ENCODE results near the gene GABBR2. TPM values are rescaled to one million over a fixed set of nuclear protein-coding genes. Genes with fewer than 3 reads are reported as not detected.

The GABBR2 gene
- total RNA-seq, 4 donors from 2014 or later = 2.4 to 13.6 (median 10.0) TPM

DNA sequence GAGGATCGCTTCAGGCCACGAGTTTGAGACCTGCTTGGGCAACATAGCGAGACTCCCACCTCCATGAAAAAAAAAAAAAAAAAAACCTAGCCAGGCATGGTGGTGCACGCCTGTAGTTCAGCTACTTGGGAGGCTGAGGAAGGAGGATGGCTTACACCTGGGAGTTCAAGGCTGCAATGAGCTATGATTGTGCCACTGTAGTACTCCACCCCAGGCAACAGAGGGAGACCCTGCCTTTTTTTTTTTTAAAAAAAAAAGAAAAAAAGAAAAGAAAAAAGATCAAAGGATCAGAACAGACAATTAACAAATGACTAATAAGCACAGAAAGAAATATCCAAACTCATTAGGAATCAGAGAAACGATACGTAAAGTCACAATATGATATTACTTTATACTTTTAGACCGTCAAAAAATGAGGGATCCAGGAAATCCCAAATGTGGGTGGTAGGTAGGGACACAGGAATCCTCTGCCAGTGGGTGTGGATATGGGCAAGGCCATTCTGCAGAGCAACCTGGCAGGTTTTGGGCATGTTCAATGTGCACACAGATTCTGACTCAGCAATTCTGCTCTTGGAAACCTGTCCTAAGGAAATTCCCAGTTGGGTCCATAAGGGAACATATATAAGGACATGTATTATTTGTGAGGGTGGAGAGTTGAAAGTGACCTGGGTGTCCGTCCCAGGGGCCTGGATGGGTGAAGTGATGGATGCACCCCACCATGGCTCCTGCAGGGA is 308.6 kb downstream of the GABBR2 start:
- no peaks in the 10 kb centered on the region for H3K27me3 ChIP-seq
- no peaks in the 10 kb centered on the region for H3K9me3 ChIP-seq
- TF ChIP-seq POLR2A (IDR thresholded peaks at IDR 0.05) = no peak
- no peak for DNase-seq
- no peak overlapping the region for H3K4me3 ChIP-seq (replicated peaks in 1 of 3)
- WGBS, 2 donors = 91 to 95% methylated on average over 8 of the region's 8 CpGs
- H3K4me1 ChIP-seq = no peaks in the 10 kb centered on the region
- no peak overlapping the region for H3K27ac ChIP-seq
- H3K36me3 ChIP-seq = no peaks in the 10 kb centered on the region
- intact Hi-C loops (cut with DNase I) = no loop called here

DNA sequence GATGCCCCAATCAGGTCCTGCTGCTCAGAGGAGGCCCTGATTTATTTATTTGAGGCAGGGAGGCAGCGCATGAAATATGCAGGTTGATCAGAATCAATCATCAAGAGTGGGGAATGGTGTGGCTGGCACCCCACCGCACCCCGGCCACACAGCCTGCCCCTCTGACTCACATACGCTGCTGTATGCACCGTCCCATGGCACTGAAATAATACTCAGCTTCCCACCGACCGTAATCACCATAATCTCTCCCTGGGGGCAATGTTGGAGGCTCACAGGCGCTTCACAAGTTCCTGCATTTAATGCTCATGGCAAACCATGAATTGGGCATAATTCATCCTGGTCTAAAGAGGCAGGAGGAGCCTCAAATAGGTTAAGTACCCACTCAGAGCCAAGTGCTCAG is 312.1 kb downstream of the GABBR2 start:
- Histone ChIP-seq H3K9me3 (no peaks in the 10 kb centered on the region), H3K36me3 (no peaks in the 10 kb centered on the region), H3K27me3 (no peaks in the 10 kb centered on the region), H3K4me1 (no peaks in the 10 kb centered on the region), H3K4me3 (replicated peaks in 1 of 3) (no peak overlapping the region), H3K27ac (no peak overlapping the region)
- TF ChIP-seq, protein P1, sequence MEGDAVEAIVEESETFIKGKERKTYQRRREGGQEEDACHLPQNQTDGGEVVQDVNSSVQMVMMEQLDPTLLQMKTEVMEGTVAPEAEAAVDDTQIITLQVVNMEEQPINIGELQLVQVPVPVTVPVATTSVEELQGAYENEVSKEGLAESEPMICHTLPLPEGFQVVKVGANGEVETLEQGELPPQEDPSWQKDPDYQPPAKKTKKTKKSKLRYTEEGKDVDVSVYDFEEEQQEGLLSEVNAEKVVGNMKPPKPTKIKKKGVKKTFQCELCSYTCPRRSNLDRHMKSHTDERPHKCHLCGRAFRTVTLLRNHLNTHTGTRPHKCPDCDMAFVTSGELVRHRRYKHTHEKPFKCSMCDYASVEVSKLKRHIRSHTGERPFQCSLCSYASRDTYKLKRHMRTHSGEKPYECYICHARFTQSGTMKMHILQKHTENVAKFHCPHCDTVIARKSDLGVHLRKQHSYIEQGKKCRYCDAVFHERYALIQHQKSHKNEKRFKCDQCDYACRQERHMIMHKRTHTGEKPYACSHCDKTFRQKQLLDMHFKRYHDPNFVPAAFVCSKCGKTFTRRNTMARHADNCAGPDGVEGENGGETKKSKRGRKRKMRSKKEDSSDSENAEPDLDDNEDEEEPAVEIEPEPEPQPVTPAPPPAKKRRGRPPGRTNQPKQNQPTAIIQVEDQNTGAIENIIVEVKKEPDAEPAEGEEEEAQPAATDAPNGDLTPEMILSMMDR (IDR thresholded peaks at IDR 0.05) = no peak
- TF ChIP-seq POLR2A (IDR thresholded peaks at IDR 0.05) = no peak
- DNase-seq = no peak
- WGBS, 2 donors = 84 to 97% methylated on average over 8 of the region's 8 CpGs
- intact Hi-C loops (cut with DNase I) = no loop called here

DNA sequence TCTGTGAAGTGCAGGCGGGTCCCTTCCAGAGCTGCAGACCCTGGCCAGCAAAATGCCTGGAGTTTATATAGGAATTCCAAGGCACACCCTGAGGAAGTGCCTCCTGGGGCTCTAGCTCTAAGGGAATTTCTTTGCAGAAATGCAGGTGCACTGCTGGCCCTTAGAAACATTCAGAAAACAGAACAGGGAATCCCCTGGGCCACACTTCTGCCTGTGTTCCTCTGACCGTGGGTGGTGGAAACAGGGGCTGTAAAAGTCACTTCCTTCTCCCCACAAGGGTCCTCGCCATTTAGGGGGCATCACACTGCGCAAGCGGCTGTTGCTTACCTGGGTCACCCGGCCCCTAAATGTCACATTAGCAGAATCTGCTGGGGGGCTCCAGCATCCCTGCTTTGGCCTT is 312.5 kb downstream of the GABBR2 start:
- intact Hi-C loops (cut with DNase I) = no loop called here
- no peaks in the 10 kb centered on the region for H3K36me3 ChIP-seq
- no peaks in the 10 kb centered on the region for H3K27me3 ChIP-seq
- no peak overlapping the region for H3K4me3 ChIP-seq (replicated peaks in 1 of 3)
- DNase-seq = no peak
- H3K27ac ChIP-seq = no peak overlapping the region
- no peaks in the 10 kb centered on the region for H3K9me3 ChIP-seq
- H3K4me1 ChIP-seq = no peaks in the 10 kb centered on the region
- WGBS, 2 donors = 81 to 94% methylated on average over 4 to 6 of the region's 6 CpGs
- no peak for TF ChIP-seq POLR2A (IDR thresholded peaks at IDR 0.05)
- TF ChIP-seq, protein P1 (IDR thresholded peaks at IDR 0.05) = no peak

DNA sequence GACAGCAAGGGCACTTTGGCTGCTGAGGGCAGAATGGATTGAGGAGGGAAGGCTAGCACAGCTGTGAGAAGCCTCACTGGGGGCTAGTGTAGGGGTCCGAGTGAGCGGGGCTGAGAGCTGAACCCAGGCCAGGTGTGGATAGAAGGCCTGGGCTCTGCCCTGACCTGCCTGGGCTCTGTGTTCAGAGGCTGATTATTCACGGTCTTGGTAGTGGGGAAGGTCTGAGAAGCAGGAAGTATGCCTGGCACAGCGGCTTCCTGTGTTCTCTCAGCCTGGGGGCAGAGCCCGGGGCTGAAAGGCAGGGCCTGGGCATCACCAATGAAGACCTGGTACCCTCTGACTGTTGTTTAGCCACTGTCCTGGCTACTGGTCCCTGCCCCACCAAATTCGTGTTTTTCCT is 316.9 kb downstream of the GABBR2 start:
- no peaks in the 10 kb centered on the region for H3K4me1 ChIP-seq
- intact Hi-C loops (cut with DNase I) = no loop called here
- H3K4me3 ChIP-seq (replicated peaks in 1 of 3) = no peak overlapping the region
- H3K9me3 ChIP-seq = no peaks in the 10 kb centered on the region
- WGBS, 2 donors = 79 to 86% methylated on average over 6 of the region's 6 CpGs
- H3K27ac ChIP-seq = no peak overlapping the region
- H3K36me3 ChIP-seq = no peaks in the 10 kb centered on the region
- DNase-seq = no peak
- TF ChIP-seq, protein P1 (IDR thresholded peaks at IDR 0.05) = no peak
- no peak for TF ChIP-seq POLR2A (IDR thresholded peaks at IDR 0.05)
- no peaks in the 10 kb centered on the region for H3K27me3 ChIP-seq

DNA sequence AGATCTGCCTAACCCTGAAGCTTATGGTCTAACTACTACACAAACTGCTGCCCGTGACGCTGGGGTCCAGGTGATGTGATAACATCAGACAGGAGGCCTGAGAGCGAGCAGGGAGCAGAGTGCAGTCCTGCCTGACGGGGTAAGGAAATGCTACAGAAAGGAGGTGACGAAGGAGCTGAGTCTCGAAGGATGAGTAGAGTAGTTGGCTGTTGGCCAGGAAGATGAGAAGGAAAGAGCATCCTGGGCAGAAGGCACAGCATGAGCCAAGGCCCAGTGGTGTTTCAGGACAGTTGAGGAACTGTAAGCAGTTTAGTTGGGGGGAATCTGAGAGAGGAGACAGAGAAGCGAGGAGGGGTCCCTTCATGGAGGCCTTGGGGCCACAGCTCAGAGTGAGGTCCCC is 317.3 kb downstream of the GABBR2 start:
- no peak for TF ChIP-seq POLR2A (IDR thresholded peaks at IDR 0.05)
- TF ChIP-seq, protein P1 (IDR thresholded peaks at IDR 0.05) = no peak
- Histone ChIP-seq H3K9me3 (no peaks in the 10 kb centered on the region), H3K36me3 (no peaks in the 10 kb centered on the region), H3K4me1 (no peaks in the 10 kb centered on the region), H3K27ac (no peak overlapping the region), H3K4me3 (replicated peaks in 1 of 3) (no peak overlapping the region), H3K27me3 (no peaks in the 10 kb centered on the region)
- DNase-seq = no peak
- 92 to 93% methylated on average over 7 of the region's 7 CpGs for WGBS, 2 donors
- intact Hi-C loops (cut with DNase I) = no loop called here
